WTC11 (cell line): ENCODE measurements around the gene TBX4. TPM values are rescaled to one million over a fixed set of nuclear protein-coding genes. Genes with fewer than 3 reads are reported as not detected.
A peak's percentile ranks its signal among the peaks of the same experiment; 100 is the strongest.

Source experiments
- ATAC-seq: fragments of 200-7000 bp; cut with Tn5 transposase; 2 replicates; pipeline ENCODE4 v1.10.0; 2021; ENCODE audit warnings: mild to moderate bottlenecking, moderate library complexity
- CTCF ChIA-PET: fragments of 300-600 bp; sonication (Branson Sonifier 250); formaldehyde crosslinking; loops from one replicate; lab custom pipeline; 2021; ENCODE audit warnings: antibody characterized with exemption; lab: Charles Lee
- POLR2A ChIA-PET: fragments of 350-600 bp; sonication (Branson Sonifier 250); formaldehyde crosslinking; loops from one replicate; lab custom pipeline; 2021; ENCODE audit warnings: antibody characterized with exemption; lab: Charles Lee
- DNase-seq: peaks from one replicate; pipeline ENCODE4 v3.0.0; 2021; ENCODE audit warnings: low spot score
- H3K27ac Mint-ChIP-seq: 2 replicates; pipeline ENCODE4 v1.8.0; 2021; ENCODE audit warnings: mixed read lengths
- H3K27me3 Mint-ChIP-seq: 2 replicates; pipeline ENCODE4 v1.8.0; 2021; ENCODE audit warnings: low read depth, mild to moderate bottlenecking, moderate library complexity, mixed read lengths
- H3K36me3 Mint-ChIP-seq: 2 replicates; pipeline ENCODE4 v1.8.0; 2021; ENCODE audit warnings: mixed read lengths
- H3K4me1 Mint-ChIP-seq: 2 replicates; pipeline ENCODE4 v1.8.0; 2022; ENCODE audit warnings: mixed read lengths
- H3K4me3 Mint-ChIP-seq: 2 replicates; pipeline ENCODE4 v1.8.0; 2021; ENCODE audit warnings: mild to moderate bottlenecking, moderate library complexity, mixed read lengths
- H3K9me3 Mint-ChIP-seq: 2 replicates; pipeline ENCODE4 v1.8.0; 2021; ENCODE audit warnings: mixed read lengths
- CREM ChIP-seq: sonication (generic); formaldehyde crosslinking; IDR thresholded peaks from 2 replicates; pipeline ENCODE4 v1.8.1; 2022; ENCODE audit warnings: mild to moderate bottlenecking, missing genetic modification reagents, moderate library complexity
- ESRRA ChIP-seq: sonication (generic); formaldehyde crosslinking; IDR thresholded peaks from 2 replicates; pipeline ENCODE4 v1.8.1; 2022; ENCODE audit warnings: mild to moderate bottlenecking, missing genetic modification reagents, borderline replicate concordance
- FOXJ3 ChIP-seq: sonication (generic); formaldehyde crosslinking; IDR thresholded peaks from 2 replicates; pipeline ENCODE4 v1.9.0; 2021; ENCODE audit warnings: missing genetic modification reagents, mild to moderate bottlenecking, borderline replicate concordance
- JAZF1 ChIP-seq: fragments of 250-450 bp; sonication (Bioruptor Pico); IDR thresholded peaks from 2 replicates; pipeline ENCODE4 v1.9.0; 2021; ENCODE audit warnings: moderate library complexity, mild to moderate bottlenecking, inconsistent platforms
- JUN ChIP-seq: sonication (generic); formaldehyde crosslinking; IDR thresholded peaks from 2 replicates; pipeline ENCODE4 v1.8.0; 2023; ENCODE audit warnings: mild to moderate bottlenecking, missing genetic modification reagents
- MYBL2 ChIP-seq: sonication (generic); formaldehyde crosslinking; IDR thresholded peaks from 2 replicates; pipeline ENCODE4 v1.8.1; 2023; ENCODE audit warnings: mild to moderate bottlenecking, moderate library complexity, missing genetic modification reagents
- RORB ChIP-seq: fragments of 250-450 bp; sonication (Bioruptor Pico); IDR thresholded peaks from 2 replicates; pipeline ENCODE4 v1.9.0; 2021; ENCODE audit warnings: mild to moderate bottlenecking
- SMAD3 ChIP-seq: sonication (generic); formaldehyde crosslinking; IDR thresholded peaks from 2 replicates; pipeline ENCODE4 v1.8.0; 2022; ENCODE audit warnings: missing genetic modification reagents, mild to moderate bottlenecking, borderline replicate concordance
- TEAD1 ChIP-seq: sonication (generic); formaldehyde crosslinking; IDR thresholded peaks from 2 replicates; pipeline ENCODE4 v1.8.0; 2022; ENCODE audit warnings: mild to moderate bottlenecking, missing genetic modification reagents
- ZNF232 ChIP-seq: sonication (generic); formaldehyde crosslinking; IDR thresholded peaks from 2 replicates; pipeline ENCODE4 v1.8.0; 2022; ENCODE audit warnings: mild to moderate bottlenecking, missing genetic modification reagents
- ZNF671 ChIP-seq: fragments of 250-450 bp; sonication (Bioruptor Pico); IDR thresholded peaks from 2 replicates; pipeline ENCODE4 v1.8.0; 2021; ENCODE audit warnings: mild to moderate bottlenecking
- total RNA-seq: library from RNA; stranded (reverse); gene quantifications from 3 replicates; pipeline ENCODE4 v1.2.3, GENCODE V29; 2021
- TF ChIP-seq, protein P1 (sequence below): fragments of 250-450 bp; sonication (Bioruptor Pico); IDR thresholded peaks from 2 replicates; pipeline ENCODE4 v1.8.0; 2021; ENCODE audit warnings: mild to moderate bottlenecking
- TF ChIP-seq, protein P2 (sequence below): sonication (generic); formaldehyde crosslinking; IDR thresholded peaks from 2 replicates; pipeline ENCODE4 v1.8.1; 2022; ENCODE audit warnings: mild to moderate bottlenecking, moderate library complexity, missing genetic modification reagents
- TF ChIP-seq, protein P3 (sequence below): sonication (generic); formaldehyde crosslinking; IDR thresholded peaks from 2 replicates; pipeline ENCODE4 v1.8.0; 2022; ENCODE audit warnings: mild to moderate bottlenecking, missing genetic modification reagents
- TF ChIP-seq, protein P4 (sequence below): sonication (generic); formaldehyde crosslinking; IDR thresholded peaks from 2 replicates; pipeline ENCODE4 v1.8.0; 2022; ENCODE audit warnings: mild to moderate bottlenecking, missing genetic modification reagents
- TF ChIP-seq, protein P5 (sequence below): fragments of 250-450 bp; sonication (Bioruptor Pico); IDR thresholded peaks from 2 replicates; pipeline ENCODE4 v1.9.0; 2021; ENCODE audit warnings: mild to moderate bottlenecking
- TF ChIP-seq, protein P6 (sequence below): sonication (generic); formaldehyde crosslinking; IDR thresholded peaks from 2 replicates; pipeline ENCODE4 v1.8.1; 2023; ENCODE audit warnings: mild to moderate bottlenecking, moderate library complexity, missing genetic modification reagents
- TF ChIP-seq, protein P7 (sequence below): sonication (generic); formaldehyde crosslinking; IDR thresholded peaks from 2 replicates; pipeline ENCODE4 v1.8.1; 2023; ENCODE audit warnings: mild to moderate bottlenecking, missing genetic modification reagents, moderate library complexity
- TF ChIP-seq, protein P8 (sequence below): fragments of 250-450 bp; sonication (Bioruptor Pico); IDR thresholded peaks from 2 replicates; pipeline ENCODE4 v2.1.2; 2022; ENCODE audit warnings: mild to moderate bottlenecking, moderate library complexity
- TF ChIP-seq, protein P9 (sequence below): fragments of 200-600 bp; IDR thresholded peaks from 2 replicates; pipeline ENCODE4 v1.8.0; 2022; ENCODE audit warnings: antibody characterized with exemption
- TF ChIP-seq, protein P10 (sequence below): sonication (generic); formaldehyde crosslinking; IDR thresholded peaks from 2 replicates; pipeline ENCODE4 v1.8.1; 2022; ENCODE audit warnings: missing genetic modification reagents, borderline replicate concordance

TBX4 gene
- total RNA-seq, 1 experiment from 2014 or later = not detected

DNA sequence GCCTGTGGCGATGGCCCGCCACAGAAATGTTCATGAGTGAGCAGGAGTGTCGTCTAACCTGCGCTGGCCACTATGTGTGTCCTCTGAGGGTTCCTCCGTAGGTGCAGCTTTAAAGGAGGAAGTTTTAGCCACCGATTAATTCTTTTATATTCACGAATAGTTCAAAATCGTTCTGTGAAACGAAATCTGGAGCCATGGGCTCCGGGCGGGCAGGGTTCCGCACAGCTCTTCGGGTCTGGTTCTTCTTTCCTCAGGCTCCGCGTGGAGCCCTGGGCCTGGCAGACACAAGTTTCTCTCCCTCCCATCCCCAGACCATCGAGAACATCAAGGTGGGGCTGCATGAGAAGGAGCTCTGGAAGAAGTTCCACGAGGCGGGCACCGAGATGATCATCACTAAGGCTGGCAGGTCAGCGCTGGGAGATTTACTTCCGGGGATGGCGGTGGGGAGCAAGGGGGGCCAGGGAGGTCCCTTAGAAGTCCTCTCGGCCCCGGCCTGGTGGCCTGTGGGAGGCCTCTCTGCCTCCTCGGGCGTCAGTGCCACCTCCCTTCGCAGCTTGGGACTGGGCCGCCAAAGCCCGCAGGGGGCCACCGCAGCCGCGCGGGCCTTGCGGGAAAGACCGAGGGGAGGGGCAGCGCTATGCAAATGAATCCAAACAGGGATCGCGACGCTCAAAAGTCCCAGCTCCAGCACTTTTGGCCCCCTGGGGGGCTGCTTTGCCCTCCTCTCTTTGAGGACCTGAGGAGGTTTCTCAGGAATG lies 5.2 kb downstream of the TBX4 start:
- H3K27ac Mint-ChIP-seq = no peak overlapping the region
- POLR2A ChIA-PET = no interaction called here
- H3K36me3 Mint-ChIP-seq = 0 out of 2 replicates have a peak, but pooled peaks cover 2% of the 10 kb centered on the region
- no peaks in the 10 kb centered on the region for H3K9me3 Mint-ChIP-seq
- ATAC-seq (no peak), DNase-seq (peak; percentile 55)
- peaks cover 99% of the 10 kb centered on the region for H3K27me3 Mint-ChIP-seq
- no peak for TF ChIP-seq JUN (CRISPR knock-in tag)
- TF ChIP-seq, protein P1, sequence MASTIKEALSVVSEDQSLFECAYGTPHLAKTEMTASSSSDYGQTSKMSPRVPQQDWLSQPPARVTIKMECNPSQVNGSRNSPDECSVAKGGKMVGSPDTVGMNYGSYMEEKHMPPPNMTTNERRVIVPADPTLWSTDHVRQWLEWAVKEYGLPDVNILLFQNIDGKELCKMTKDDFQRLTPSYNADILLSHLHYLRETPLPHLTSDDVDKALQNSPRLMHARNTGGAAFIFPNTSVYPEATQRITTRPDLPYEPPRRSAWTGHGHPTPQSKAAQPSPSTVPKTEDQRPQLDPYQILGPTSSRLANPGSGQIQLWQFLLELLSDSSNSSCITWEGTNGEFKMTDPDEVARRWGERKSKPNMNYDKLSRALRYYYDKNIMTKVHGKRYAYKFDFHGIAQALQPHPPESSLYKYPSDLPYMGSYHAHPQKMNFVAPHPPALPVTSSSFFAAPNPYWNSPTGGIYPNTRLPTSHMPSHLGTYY = no peak
- no peak for TF ChIP-seq TEAD1 (CRISPR knock-in tag)
- TF ChIP-seq, protein P2, sequence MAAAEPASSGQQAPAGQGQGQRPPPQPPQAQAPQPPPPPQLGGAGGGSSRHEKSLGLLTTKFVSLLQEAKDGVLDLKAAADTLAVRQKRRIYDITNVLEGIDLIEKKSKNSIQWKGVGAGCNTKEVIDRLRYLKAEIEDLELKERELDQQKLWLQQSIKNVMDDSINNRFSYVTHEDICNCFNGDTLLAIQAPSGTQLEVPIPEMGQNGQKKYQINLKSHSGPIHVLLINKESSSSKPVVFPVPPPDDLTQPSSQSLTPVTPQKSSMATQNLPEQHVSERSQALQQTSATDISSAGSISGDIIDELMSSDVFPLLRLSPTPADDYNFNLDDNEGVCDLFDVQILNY (CRISPR knock-in tag) = no peak
- no peak for TF ChIP-seq MYBL2 (CRISPR knock-in tag)
- no peak for TF ChIP-seq RORB
- no peak for TF ChIP-seq CREM (CRISPR knock-in tag)
- TF ChIP-seq, protein P3, sequence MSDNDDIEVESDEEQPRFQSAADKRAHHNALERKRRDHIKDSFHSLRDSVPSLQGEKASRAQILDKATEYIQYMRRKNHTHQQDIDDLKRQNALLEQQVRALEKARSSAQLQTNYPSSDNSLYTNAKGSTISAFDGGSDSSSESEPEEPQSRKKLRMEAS (CRISPR knock-in tag) = no peak
- peak overlapping the region; percentile 66 for H3K4me3 Mint-ChIP-seq
- CTCF ChIA-PET = interaction anchor here (0.9 to 1.5 kb wide), 3 partner anchors 10 to 117 kb away, joined by 3 to 4 read pairs (median 4); no protein-coding TSS in a partner anchor
- peaks cover 52% of the 10 kb centered on the region for H3K4me1 Mint-ChIP-seq

DNA sequence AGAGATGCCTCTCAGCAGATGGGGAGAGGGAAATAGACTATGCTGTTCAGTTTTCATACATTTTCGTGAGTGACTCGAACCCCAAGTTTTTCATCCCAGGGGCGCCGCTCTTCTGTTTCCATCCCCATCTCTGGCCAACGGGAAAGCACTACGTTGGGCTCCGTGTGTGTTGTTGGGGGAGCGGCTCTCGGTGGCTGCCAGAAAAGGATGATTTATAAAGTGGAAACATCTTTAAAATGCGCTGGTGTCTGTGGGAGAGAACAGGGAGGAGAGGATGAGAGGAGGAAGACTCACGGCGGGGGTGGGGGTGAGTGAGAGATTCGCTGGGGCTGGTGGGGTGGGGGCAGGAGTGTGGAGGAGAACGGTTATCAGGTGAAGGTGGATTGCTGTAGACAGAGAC lies 5.8 kb downstream of the TBX4 start:
- Mint-ChIP-seq H3K27me3 (peaks cover 99% of the 10 kb centered on the region), H3K27ac (no peak overlapping the region), H3K36me3 (0 out of 2 replicates have a peak, but pooled peaks cover 2% of the 10 kb centered on the region), H3K9me3 (no peaks in the 10 kb centered on the region), H3K4me1 (peaks cover 54% of the 10 kb centered on the region), H3K4me3 (peak overlapping the region; percentile 66)
- DNase-seq (no peak), ATAC-seq (no peak)
- ChIA-PET POLR2A (interaction anchor here (1.5 kb wide), 1 partner anchor 10 kb away, joined by 4 read pairs; no protein-coding TSS in a partner anchor), CTCF (interaction anchor here (0.9 to 1.5 kb wide), 5 partner anchors 8 to 117 kb away, joined by 3 to 5 read pairs (median 4); no protein-coding TSS in a partner anchor)
- TF ChIP-seq ZNF232 (CRISPR knock-in tag) = no peak
- no peak for TF ChIP-seq FOXJ3 (CRISPR knock-in tag)
- TF ChIP-seq, protein P4, sequence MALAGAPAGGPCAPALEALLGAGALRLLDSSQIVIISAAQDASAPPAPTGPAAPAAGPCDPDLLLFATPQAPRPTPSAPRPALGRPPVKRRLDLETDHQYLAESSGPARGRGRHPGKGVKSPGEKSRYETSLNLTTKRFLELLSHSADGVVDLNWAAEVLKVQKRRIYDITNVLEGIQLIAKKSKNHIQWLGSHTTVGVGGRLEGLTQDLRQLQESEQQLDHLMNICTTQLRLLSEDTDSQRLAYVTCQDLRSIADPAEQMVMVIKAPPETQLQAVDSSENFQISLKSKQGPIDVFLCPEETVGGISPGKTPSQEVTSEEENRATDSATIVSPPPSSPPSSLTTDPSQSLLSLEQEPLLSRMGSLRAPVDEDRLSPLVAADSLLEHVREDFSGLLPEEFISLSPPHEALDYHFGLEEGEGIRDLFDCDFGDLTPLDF (CRISPR knock-in tag) = no peak
- TF ChIP-seq, protein P5, sequence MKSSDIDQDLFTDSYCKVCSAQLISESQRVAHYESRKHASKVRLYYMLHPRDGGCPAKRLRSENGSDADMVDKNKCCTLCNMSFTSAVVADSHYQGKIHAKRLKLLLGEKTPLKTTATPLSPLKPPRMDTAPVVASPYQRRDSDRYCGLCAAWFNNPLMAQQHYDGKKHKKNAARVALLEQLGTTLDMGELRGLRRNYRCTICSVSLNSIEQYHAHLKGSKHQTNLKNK = no peak
- TF ChIP-seq, protein P6, sequence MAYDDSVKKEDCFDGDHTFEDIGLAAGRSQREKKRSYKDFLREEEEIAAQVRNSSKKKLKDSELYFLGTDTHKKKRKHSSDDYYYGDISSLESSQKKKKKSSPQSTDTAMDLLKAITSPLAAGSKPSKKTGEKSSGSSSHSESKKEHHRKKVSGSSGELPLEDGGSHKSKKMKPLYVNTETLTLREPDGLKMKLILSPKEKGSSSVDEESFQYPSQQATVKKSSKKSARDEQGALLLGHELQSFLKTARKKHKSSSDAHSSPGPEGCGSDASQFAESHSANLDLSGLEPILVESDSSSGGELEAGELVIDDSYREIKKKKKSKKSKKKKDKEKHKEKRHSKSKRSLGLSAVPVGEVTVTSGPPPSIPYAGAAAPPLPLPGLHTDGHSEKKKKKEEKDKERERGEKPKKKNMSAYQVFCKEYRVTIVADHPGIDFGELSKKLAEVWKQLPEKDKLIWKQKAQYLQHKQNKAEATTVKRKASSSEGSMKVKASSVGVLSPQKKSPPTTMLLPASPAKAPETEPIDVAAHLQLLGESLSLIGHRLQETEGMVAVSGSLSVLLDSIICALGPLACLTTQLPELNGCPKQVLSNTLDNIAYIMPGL (CRISPR knock-in tag) = no peak
- no peak for TF ChIP-seq SMAD3
- TF ChIP-seq ESRRA (CRISPR knock-in tag) = no peak
- TF ChIP-seq, protein P7, sequence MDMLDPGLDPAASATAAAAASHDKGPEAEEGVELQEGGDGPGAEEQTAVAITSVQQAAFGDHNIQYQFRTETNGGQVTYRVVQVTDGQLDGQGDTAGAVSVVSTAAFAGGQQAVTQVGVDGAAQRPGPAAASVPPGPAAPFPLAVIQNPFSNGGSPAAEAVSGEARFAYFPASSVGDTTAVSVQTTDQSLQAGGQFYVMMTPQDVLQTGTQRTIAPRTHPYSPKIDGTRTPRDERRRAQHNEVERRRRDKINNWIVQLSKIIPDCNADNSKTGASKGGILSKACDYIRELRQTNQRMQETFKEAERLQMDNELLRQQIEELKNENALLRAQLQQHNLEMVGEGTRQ (CRISPR knock-in tag) = no peak
- TF ChIP-seq, protein P8, sequence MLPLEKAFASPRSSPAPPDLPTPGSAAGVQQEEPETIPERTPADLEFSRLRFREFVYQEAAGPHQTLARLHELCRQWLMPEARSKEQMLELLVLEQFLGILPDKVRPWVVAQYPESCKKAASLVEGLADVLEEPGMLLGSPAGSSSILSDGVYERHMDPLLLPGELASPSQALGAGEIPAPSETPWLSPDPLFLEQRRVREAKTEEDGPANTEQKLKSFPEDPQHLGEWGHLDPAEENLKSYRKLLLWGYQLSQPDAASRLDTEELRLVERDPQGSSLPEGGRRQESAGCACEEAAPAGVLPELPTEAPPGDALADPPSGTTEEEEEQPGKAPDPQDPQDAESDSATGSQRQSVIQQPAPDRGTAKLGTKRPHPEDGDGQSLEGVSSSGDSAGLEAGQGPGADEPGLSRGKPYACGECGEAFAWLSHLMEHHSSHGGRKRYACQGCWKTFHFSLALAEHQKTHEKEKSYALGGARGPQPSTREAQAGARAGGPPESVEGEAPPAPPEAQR (CRISPR knock-in tag) = no peak
- TF ChIP-seq ZNF671 (CRISPR knock-in tag) = no peak
- TF ChIP-seq, protein P9, sequence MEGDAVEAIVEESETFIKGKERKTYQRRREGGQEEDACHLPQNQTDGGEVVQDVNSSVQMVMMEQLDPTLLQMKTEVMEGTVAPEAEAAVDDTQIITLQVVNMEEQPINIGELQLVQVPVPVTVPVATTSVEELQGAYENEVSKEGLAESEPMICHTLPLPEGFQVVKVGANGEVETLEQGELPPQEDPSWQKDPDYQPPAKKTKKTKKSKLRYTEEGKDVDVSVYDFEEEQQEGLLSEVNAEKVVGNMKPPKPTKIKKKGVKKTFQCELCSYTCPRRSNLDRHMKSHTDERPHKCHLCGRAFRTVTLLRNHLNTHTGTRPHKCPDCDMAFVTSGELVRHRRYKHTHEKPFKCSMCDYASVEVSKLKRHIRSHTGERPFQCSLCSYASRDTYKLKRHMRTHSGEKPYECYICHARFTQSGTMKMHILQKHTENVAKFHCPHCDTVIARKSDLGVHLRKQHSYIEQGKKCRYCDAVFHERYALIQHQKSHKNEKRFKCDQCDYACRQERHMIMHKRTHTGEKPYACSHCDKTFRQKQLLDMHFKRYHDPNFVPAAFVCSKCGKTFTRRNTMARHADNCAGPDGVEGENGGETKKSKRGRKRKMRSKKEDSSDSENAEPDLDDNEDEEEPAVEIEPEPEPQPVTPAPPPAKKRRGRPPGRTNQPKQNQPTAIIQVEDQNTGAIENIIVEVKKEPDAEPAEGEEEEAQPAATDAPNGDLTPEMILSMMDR = no peak
- TF ChIP-seq, protein P10, sequence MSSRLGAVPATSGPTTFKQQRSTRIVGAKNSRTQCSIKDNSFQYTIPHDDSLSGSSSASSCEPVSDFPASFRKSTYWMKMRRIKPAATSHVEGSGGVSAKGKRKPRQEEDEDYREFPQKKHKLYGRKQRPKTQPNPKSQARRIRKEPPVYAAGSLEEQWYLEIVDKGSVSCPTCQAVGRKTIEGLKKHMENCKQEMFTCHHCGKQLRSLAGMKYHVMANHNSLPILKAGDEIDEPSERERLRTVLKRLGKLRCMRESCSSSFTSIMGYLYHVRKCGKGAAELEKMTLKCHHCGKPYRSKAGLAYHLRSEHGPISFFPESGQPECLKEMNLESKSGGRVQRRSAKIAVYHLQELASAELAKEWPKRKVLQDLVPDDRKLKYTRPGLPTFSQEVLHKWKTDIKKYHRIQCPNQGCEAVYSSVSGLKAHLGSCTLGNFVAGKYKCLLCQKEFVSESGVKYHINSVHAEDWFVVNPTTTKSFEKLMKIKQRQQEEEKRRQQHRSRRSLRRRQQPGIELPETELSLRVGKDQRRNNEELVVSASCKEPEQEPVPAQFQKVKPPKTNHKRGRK (CRISPR knock-in tag) = no peak
- TF ChIP-seq JAZF1 (CRISPR knock-in tag) = no peak
